Pancreas (tissue), 10 donors: Measurements from ENCODE around the gene EXOC7. TPM values are rescaled to one million over a fixed set of nuclear protein-coding genes. Genes with fewer than 3 reads are reported as not detected.

ENCODE experiments used
- ATAC-seq, 4 donors: fragments of 200-7000 bp; cut with Tn5 transposase; one replicate each; pipeline versions ENCODE4 v1.8.0 to v1.9.1; 2020; ENCODE audit warnings: mild to moderate bottlenecking in 4 of 4, moderate library complexity in 4 of 4
- DNase-seq, 6 donors: peaks; one replicate each; pipeline ENCODE4 v3.0.0-alpha.2; 2020
- FAIRE-seq: peaks from 2 replicates; lab custom pipeline; 2012; peaks lifted over from hg19 to GRCh38; lab: Jason Lieb, UNC
- H3K27ac ChIP-seq, 4 donors: fragments of 200-600 bp; sonication (generic); 1 replicate in 3 of 4; 2 replicates in 1 of 4; pipeline versions ENCODE4 v1.5.0 to v1.8.0; 2020
- H3K27me3 ChIP-seq, 4 donors: fragments of 200-600 bp; one replicate each; pipeline ENCODE4 v1.8.0; 2021
- H3K36me3 ChIP-seq, 3 donors: fragments of 200-600 bp; sonication (generic) in 1 of 3; one replicate each; pipeline versions ENCODE4 v1.5.0 to v1.8.0; 2020 to 2021
- H3K4me1 ChIP-seq, 3 donors: fragments of 200-600 bp; one replicate each; pipeline ENCODE4 v1.8.0; 2021
- H3K4me3 ChIP-seq, 4 donors: fragments of 200-600 bp; sonication (generic) in 2 of 4; one replicate each; pipeline versions ENCODE4 v1.5.0 to v1.8.0; 2020 to 2021
- H3K9me3 ChIP-seq, 4 donors: fragments of 200-600 bp; one replicate each; pipeline ENCODE4 v1.8.0; 2021
- WGBS, 2 donors: extraction: QIAGEN DNeasy Blood & Tissue Kit; methylation state at CpG; one replicate each; pipeline ENCODE4 v1.1.7; 2013; 5-methylcytosine and 5-hydroxymethylcytosine counted together
- intact Hi-C, 3 donors: fragments of 100-400 bp; cut with DNase I; formaldehyde crosslinking; loops; one replicate each; pipeline versions ENCODE4 v1.11.1 to v1.14.2; 2022
- polyA plus RNA-seq, 2 donors: library from polyadenylated mRNA; stranded (reverse); fragments of 200-250 nt; gene quantifications; one replicate each; pipeline ENCODE4 v1.2.3, GENCODE V29; 2013
- total RNA-seq, 6 donors: library from RNA; stranded (reverse); fragmentation: NEBNext Ultra II Directional in 4 of 6; extraction: Animal tissue kit (Norgen Biotek cat#: 25700) in 4 of 6; gene quantifications; one replicate each; pipeline versions ENCODE4 v1.2.1 to v1.2.4, GENCODE V29; 2021 to 2023
- TF ChIP-seq, protein P1 (sequence below), 4 donors: fragments of 200-600 bp; sonication (generic) in 3 of 4; IDR thresholded peaks; one replicate each; pipeline versions ENCODE4 v1.5.0 to v1.8.0; 2021; ENCODE audit warnings: antibody characterized with exemption in 4 of 4
- donor health status: healthy with polysubstance abuse.
- donor health status: DM: no; HTN: no; CAD: no; lungs with moderate emphysema.
- donor health status: DM: no; HTN: no; CAD: no.
- donor health status: control.
- donor health status: control.
- donor health status: Bipolar disorder and iron deficiency.
- donor health status: DM: yes; HTN: yes; CAD: no.
- donor health status: DM: no; HTN: no; CAD: no.
- donor health status: DM: no; HTN: no; CAD: no.
- donor health status: DM: yes; HTN: yes; CAD: no.

The EXOC7 gene
- total and polyA plus RNA-seq, 8 donors: 38.4 to 103 (median 56.6) TPM

DNA sequence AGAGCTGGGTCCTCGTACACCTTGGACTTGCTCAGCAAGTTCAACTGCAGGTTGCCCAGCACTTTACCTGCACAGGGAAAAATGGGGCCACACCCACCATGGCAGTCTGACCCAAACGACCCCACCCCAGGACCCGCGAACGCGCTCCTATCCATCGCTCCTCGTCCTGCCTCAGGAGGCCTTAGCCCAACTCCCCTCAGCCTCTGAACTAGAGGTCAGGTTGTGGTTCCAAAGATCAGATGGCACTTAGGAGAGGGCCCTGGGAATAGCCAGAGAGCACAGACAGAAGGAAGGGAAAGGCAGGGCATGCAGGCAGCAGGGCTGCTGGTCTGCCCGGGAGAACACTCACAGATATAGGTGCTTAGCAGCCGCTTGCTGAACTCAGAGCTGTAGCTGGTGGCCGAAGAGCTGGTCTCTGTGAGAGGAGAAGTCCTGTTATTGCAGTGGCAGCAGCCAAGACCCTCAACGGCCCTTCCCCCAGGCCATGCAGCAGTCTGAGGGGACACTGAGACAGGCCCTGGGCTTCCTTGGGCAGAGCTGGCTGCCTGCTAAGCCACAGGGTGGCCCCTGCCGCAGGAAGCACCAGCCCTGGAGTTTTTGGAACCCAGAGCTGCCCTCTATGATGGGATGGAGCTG lies 17.7 kb downstream of the EXOC7 start:
- H3K36me3 ChIP-seq: peaks cover 0 to 73% (median 25%) of the 10 kb centered on the region in 3 donors
- H3K4me3 ChIP-seq: no peak overlapping the region
- FAIRE-seq (no peak), DNase-seq (peak in 1 of 6 donors; percentile 21), ATAC-seq (no peak)
- H3K27me3 ChIP-seq: no peaks in the 10 kb centered on the region
- no peaks in the 10 kb centered on the region for H3K4me1 ChIP-seq
- TF ChIP-seq, protein P1, sequence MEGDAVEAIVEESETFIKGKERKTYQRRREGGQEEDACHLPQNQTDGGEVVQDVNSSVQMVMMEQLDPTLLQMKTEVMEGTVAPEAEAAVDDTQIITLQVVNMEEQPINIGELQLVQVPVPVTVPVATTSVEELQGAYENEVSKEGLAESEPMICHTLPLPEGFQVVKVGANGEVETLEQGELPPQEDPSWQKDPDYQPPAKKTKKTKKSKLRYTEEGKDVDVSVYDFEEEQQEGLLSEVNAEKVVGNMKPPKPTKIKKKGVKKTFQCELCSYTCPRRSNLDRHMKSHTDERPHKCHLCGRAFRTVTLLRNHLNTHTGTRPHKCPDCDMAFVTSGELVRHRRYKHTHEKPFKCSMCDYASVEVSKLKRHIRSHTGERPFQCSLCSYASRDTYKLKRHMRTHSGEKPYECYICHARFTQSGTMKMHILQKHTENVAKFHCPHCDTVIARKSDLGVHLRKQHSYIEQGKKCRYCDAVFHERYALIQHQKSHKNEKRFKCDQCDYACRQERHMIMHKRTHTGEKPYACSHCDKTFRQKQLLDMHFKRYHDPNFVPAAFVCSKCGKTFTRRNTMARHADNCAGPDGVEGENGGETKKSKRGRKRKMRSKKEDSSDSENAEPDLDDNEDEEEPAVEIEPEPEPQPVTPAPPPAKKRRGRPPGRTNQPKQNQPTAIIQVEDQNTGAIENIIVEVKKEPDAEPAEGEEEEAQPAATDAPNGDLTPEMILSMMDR (IDR thresholded peaks at IDR 0.05): no peak
- WGBS, 2 donors: 89 to 91% methylated on average over 13 of the region's 13 CpGs
- H3K9me3 ChIP-seq: no peaks in the 10 kb centered on the region
- H3K27ac ChIP-seq: no peak overlapping the region
- intact Hi-C loops: no loop called here

DNA sequence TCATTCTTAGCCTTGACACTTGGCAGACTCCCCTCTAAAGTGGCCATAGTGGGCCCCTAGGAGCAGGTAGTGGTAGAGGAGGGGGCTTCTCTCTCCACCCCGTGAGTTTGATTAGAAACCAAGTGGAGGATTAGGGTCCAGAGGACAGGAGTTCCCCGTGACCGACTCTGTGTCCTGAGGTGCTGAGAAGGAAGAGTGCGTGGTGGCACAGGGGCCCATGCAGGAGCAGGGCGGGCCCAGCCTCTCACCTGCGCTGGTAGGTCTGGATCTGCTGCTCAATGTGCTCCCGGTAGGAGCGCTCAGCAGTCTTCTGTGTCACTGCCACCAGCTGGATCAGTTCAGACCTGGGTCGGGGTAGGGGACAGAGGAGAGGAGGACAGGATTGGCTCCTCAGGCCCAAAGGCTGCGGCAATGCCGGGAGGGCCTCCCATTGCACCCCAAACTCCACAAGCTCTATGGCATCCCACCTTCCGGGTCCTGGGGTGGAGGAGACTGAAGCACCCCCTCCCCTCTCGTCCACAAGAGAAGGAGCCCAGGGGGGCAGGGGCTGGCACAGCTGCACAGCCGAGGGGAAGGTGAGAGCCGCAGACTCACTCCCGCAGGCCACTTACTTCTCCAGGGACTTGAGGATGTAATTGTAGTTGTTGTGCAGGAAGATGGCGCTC lies 18.4 kb downstream of the EXOC7 start:
- TF ChIP-seq, protein P1 (IDR thresholded peaks at IDR 0.05): no peak
- intact Hi-C loops: no loop called here
- no peaks in the 10 kb centered on the region for H3K4me1 ChIP-seq
- H3K36me3 ChIP-seq: peaks cover 0 to 69% (median 22%) of the 10 kb centered on the region in 3 donors
- FAIRE-seq (no peak), DNase-seq (no peak), ATAC-seq (no peak)
- H3K9me3 ChIP-seq: no peaks in the 10 kb centered on the region
- 81 to 85% methylated on average over 17 of the region's 17 CpGs for WGBS, 2 donors
- H3K27me3 ChIP-seq: no peaks in the 10 kb centered on the region
- H3K4me3 ChIP-seq: no peak overlapping the region
- H3K27ac ChIP-seq: no peak overlapping the region

DNA sequence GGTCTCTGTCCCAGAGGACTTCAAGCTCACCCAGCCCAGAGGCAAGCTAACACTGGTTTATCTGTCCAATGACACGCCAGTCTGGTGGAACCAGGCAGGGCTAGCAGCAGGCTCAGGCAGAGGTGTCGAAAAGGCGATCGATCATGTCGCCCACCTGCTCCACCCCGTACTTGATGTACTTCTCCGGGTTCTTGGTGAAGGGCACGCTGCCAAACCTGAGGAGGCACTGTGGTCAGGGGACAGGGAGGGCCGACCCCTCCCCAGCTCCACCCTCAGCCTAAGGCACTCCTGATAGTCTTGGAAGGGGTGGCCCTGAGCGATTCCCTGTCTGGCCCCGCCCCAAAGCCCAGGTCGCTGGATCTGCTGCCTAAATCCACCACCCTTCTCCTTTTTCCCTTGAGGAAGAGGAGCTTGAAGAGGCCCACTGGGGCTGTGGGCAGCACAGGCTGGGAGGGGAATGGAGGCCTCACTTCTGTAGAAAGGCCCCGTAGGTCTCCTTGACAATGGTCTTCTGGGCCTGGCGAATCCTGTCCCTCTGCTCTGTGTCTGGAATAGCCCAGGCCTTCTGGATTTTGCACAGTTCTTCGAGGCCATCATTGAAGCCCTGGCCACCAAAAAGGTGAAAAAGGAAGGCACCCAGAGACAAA lies 19.9 kb downstream of the EXOC7 start:
- no peaks in the 10 kb centered on the region for H3K27me3 ChIP-seq
- no peaks in the 10 kb centered on the region for H3K9me3 ChIP-seq
- intact Hi-C loops: no loop called here
- no peak for FAIRE-seq
- H3K36me3 ChIP-seq: peaks cover 0 to 55% (median 18%) of the 10 kb centered on the region in 3 donors
- no peak overlapping the region for H3K4me3 ChIP-seq
- no peak overlapping the region for H3K27ac ChIP-seq
- TF ChIP-seq, protein P1 (IDR thresholded peaks at IDR 0.05): no peak
- peak in 3 of 6 donors; percentile 42 to 64 (median 46) for DNase-seq
- peaks cover 0 to 5% (median 0%) of the 10 kb centered on the region in 3 donors for H3K4me1 ChIP-seq
- ATAC-seq: no peak
- WGBS, 2 donors: 89 to 92% methylated on average over 15 of the region's 15 CpGs

DNA sequence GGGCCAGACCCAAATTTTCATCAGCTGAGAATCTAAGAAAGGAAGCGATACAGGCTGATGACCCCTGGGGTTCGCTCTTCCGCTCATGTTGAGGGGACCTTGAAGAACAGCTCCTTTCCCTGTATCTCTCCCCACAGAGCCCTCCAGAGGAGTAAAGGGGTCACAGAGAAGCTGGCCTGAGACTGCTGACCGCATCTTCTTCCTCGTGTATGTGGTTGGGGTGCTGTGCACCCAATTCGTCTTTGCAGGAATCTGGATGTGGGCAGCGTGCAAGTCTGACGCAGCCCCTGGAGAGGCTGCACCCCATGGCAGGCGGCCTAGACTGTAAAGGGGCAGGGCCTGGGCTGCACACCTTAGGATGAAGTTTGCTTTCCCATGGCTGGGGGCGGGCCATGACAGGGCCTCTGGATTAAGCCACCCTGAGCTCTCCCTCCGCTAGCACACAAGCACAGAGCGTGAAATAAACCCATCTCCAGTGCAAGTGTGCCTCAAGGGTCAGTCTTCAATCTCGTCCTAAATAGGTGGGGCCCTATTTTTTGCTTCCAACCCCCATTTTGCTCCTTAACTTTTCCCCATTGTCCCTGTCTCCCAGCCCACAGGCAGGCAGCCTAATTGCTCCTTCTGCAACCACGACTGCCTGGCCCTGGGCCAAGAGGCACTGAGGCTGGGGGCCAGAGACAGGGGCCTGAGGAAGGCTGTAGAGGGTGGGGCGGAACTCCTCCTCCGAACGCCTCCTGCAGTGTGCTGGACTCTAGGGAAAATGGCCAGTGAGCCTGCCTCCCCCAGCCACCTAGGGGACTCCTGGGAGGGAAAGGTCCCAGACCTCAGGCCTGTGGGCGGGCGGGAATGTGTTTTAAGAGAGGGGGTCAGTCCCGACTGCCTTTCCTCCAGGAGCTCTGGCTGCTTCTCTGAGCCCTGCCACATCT lies 21.0 kb downstream of the EXOC7 start:
- H3K27ac ChIP-seq: no peak overlapping the region

More for the DNA sequence above, 21.0 kb downstream of the EXOC7 start:
- no peak for ATAC-seq
- TF ChIP-seq, protein P1 (IDR thresholded peaks at IDR 0.05): no peak
- 86 to 88% methylated on average over 16 to 20 of the region's 20 CpGs for WGBS, 2 donors
- H3K9me3 ChIP-seq: no peaks in the 10 kb centered on the region
- intact Hi-C loops: no loop called here
- H3K4me3 ChIP-seq: no peak overlapping the region
- peaks cover 0 to 44% (median 11%) of the 10 kb centered on the region in 3 donors for H3K36me3 ChIP-seq
- H3K4me1 ChIP-seq: peaks cover 0 to 5% (median 0%) of the 10 kb centered on the region in 3 donors
- DNase-seq: peak in 3 of 6 donors; percentile 47 to 79 (median 62)
- no peak for FAIRE-seq
- H3K27me3 ChIP-seq: no peaks in the 10 kb centered on the region
